Activated CD4-positive, alpha-beta T cell treated with anti-CD3 and anti-CD28 coated beads for 1 hour (primary cell): Measurements from ENCODE around the gene CTDP1.
"Not testable (repeated sequence)": the region's sequence is repeated elsewhere in the genome, so short reads cannot be mapped to it uniquely, and the experiment has no call there.

ENCODE experiments used
- DNase-seq: peaks from one replicate; pipeline ENCODE4 v3.0.0-alpha.2; 2020

Gene CTDP1

DNA sequence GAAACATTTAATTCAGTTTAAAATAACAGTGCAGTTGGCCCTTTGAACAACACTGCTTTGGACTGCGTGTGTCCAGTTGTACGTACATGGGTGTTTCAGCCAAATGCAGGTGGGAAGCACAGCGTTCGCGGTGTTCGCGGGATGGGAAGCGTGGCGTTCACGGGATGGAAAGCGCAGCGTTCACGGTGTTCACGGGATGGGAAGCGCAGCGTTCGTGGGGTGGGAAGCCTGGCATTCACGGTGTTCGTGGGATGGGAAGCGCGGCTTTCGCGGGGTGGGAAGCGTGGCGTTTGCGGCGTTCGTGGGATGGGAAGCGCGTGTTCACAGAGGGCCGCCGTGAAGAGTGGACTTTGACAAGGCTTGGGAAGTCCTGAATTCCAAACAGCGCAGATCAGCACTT, 47.6 kb downstream of the CTDP1 start:
- DNase-seq, result no peak

DNA sequence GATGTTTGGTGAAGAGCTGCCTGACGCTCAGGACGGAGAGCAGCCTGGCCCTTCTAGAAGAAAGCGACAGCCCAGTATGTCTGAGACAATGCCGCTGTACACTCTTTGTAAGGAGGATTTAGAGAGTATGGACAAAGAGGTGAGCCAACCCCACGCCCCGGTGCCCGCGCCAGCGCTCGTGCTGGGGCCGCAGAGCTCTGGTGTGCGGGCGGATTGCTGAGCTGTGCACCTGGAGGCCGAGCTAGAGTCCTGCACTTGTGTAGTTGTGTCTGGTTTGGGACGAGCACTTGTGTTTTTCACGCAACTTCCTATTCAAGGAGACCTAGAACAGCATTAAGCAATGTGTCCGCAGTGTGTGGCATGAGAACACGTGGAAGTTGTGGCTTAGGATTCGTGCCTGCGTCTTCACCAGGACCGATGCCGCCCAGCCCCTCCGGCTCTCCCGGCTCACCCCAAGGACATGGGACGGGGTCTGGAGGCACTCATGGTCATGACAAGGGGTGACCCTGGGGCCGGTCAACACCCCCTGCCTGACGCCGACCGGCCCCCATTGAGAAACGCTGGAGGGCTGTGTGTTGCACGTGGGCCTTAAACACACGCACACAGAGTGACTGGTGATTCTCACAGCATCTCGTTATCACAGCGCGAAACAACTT, 49.5 kb downstream of the CTDP1 start:
- no peak for DNase-seq

DNA sequence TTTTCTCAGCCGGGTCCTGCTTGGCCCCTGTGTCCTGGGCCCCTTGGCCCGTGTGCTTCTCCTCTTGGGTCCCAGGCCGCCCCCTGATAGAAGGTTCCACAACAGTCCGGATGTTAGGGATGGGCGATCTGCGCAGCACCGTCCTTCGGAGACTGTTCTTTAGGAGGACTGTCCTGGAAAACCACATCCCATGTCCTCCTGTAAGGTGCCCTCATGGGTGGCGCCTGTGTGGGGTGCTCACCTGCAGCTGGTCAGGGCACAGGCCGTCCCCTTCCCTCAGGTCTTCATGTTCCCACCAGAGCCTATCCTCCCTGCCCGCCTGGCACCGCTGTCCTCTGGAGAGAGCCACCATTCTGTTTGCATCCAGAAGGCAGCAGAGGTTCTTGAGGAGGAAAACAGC, 50.0 kb downstream of the CTDP1 start:
- DNase-seq, result no peak

DNA sequence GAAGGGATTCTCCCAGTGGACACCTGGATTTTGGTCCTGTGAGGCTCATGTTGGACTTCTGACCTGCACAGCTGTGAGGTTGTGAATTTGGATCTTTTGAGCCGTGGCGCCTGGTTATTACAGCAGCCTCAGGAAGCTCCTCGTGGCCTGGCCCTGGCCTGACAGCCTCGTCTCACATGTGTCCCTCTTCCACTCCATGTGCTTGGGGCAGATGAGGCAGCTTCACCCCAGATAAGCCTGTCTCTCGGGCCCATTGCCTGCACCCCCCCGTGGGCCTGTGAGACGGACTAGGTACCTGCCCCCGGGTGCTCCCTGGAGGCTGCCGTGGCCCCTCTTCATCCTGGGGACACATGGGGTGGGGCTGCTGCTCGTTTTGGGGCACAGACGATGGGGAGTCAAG, 51.2 kb downstream of the CTDP1 start:
- no peak for DNase-seq

DNA sequence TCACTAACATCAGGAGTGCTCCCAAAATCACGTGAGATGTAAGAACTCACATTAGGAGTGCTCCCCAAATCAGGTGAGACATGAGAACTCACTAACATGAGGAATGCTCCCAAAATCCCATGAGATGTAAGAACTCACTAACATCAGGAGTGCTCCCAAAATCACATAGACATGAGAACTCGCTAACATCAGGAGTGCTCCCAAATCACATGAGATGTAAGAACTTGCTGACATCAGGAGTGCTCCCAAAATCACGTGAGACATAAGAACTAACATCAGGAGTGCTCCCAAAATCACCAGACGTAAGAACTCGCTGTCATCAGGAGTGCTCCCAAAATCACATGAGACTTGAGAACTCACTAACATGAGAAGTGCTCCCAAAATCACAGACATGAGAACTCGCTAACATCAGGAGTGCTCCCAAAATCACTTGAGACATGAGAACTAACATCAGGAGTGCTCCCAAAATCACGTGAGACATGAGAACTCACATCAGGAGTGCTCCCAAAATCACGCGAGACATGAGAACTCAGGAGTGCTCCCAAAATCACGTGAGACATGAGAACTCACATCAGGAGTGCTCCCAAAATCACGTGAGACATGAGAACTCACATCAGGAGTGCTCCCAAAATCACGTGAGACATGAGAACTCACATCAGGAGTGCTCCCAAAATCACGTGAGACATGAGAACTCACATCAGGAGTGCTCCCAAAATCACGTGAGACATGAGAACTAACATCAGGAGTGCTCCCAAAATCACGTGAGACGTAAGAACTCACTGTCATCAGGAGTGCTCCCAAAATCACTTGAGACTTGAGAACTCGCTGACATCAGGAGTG, 52.5 kb downstream of the CTDP1 start:
- not testable (repeated sequence) for DNase-seq

DNA sequence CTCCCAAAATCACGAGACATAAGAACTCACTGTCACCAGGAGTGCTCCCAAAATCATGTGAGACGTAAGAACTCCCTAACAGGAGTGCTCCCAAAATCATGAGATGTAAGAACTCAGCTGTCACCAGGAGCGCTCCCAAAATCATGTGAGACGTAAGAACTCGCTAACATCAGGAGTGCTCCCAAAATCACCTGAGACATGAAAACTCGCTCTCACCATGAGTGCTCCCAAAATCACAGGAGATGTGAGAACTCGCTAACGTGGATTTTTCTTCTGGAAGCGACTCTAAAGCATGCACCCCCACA, 53.1 kb downstream of the CTDP1 start:
- DNase-seq, result no peak

DNA sequence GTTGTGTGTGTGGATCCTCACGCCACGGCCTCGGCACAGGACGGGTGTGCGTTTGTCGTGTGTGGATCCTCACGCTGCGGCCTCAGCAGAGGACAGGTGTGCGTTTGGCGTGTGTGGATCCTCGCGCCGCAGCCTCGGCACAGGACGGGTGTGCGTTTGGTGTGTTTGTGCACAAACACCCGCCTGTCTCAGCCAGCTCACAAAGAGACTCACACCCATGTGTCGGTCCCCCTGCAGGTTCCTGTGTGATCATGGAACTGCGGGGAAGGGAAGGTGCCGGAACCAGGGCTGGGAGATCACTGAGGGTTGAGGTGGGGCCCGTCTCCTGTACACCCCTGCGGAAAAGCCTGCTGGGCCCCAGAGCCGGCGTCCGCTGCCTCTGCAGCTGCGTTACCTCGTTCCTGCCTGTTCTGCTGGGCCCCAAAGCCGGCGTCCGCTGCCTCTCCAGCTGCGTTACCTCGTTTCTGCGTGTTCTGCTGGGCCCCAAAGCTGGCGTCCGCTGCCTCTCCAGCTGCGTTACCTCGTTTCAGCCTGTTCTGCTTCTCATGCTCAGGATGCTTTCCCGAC, 53.6 kb downstream of the CTDP1 start:
- no peak for DNase-seq

DNA sequence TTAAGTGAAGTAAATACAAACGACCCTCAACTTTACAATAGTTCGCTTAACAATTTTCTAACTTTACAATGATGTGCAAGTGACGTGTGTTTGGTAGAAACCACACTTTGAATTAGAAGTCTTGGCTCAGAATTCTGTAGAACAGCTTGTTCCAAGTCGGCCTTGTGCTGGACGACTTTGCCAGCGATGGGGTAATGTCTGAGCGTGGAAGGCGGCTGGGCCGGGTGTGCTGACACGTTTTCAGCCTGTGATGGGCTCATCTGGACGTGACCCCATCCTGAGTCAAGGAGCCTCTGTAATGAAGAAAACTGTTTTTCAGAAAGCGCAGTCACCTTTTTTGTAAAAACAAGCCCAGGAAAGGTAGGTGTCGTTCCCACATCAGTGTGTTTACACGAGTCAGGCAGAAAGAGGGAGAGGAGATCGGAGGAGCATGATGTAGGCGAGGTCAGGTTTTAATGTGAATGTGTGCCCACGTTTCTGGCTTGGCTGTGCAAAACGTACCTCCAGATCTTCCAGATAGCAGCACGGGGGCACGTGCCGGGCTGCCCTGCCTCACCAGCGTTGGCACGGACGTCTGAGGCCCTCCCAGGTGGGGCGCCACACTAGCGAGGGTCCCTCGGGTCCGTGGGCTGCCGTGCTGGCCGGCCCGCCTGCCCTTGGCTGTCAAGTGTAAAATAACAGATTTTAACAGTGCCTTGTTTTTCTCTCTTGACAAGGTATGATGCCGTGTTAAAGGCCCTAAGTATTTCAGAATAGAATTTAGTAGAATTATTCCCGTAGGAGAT, 54.6 kb downstream of the CTDP1 start:
- no peak for DNase-seq

DNA sequence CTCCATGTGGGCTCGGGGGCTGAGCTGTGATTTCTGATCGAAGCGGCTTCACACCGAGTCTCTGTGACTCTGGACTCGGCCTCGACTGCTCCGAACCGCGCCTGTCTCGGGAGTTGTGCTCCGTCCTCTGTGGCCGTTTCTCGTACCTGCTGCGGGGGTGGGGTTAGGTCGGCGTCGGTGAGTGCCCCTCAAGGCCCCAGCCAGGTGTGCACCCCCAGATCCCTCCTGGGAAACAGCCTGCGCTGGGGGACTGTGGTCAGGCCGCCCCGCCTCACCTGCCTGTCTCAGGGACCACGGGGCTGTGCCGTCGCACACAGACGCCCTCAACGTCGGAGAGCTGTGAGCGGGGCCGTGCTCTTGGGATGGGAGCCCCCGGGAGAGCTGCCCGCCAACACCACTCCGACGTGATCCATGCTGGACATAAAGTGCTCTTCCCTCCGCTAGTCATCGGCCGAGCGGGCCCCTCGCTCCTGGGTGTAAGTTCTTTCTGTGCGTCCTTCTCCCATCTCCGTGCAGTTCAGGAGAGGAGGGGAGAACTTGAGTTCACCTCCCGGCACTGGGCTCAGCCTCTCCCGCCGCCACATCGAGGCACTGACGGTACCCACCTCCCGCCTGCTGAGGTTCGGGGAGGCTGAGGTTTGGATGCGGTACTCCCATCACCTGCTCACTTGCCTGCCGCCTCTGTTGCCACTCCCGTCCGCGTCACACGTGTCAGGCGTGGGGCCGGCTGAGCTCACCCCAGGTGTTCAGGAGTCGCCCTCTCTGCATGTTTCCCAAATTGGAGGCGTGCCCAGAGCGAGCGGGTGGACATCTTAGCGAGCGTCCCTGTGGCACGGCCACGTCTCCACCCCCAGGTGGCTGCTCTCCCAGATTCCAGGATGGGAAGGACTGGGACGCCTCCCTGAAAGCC, 55.7 kb downstream of the CTDP1 start:
- DNase-seq, result no peak

DNA sequence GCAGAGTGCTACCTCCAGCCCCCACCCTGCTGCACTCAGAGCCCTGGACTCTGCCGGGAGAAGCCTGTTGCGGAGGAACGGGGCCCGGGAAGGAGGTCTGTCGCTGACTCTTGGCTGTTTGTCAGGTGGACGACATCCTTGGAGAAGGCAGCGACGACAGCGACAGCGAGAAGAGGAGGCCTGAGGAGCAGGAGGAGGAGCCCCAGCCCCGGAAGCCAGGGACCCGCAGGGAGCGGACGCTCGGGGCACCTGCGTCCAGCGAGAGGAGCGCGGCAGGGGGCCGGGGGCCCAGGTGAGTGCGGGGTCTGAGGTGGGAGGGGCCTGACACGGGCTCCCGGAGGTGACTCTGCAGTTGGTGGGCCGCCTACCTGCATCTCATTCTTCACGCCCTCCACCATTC, 56.6 kb downstream of the CTDP1 start:
- no peak for DNase-seq

DNA sequence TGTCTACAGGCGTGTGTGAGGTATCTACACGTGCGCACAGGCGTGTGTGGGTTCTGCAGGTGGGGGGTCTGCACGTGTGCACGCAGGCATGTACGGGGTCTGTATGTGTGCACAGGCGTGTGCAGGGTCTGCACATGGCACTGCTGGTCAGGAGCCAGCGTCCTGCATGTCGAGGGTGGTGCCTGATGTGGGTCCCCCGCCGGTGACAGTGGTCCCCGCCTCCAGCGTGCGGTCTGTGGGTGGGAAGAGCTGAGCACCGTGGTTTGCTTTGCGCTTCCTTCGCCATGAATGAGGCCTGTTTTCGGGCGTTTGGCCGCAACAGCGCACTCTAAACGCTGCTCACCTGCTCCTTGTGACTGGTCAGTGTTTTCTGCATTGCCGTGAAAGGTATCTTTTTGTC, 57.2 kb downstream of the CTDP1 start:
- no peak for DNase-seq

DNA sequence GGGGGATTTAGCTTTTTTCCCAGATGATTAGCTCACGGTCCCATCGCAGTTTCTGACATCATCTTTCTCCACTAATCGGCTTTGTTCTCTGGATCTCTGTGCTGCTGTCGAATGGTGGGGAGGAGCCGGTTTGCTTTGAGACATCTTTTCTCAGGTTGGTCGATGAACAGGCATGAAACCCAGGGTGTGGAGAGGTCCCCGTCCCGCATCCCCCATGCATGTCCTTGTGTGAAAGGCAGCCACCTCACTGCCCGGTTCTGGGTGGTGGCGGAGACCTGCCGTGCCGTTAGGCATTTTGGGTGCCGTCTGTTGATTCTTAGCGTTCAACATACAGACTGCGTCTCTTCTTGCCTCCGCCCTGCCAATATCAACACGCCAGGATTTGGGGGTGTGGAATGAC, 57.8 kb downstream of the CTDP1 start:
- no peak for DNase-seq

DNA sequence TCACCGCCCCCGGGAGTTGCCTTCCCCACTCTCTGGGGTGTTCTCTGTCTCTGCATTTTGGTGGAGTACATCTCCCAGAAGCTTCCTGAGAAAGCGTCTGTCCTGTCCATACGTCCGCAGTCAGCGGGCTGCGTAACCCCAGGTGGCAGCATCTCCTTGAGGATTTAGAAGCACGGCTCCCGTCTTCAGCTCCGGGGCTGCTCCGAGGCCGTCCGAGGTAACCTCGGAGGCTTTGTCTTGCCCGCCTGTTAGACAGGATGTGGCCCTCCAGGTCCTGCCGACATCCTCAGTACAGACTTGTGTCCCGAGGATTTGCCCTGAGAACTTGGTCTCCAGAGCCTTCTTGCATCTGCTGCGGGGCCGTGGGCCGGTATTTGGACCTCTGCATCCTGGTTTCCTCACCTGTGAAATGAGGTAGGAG, 58.4 kb downstream of the CTDP1 start:
- DNase-seq, result no peak

DNA sequence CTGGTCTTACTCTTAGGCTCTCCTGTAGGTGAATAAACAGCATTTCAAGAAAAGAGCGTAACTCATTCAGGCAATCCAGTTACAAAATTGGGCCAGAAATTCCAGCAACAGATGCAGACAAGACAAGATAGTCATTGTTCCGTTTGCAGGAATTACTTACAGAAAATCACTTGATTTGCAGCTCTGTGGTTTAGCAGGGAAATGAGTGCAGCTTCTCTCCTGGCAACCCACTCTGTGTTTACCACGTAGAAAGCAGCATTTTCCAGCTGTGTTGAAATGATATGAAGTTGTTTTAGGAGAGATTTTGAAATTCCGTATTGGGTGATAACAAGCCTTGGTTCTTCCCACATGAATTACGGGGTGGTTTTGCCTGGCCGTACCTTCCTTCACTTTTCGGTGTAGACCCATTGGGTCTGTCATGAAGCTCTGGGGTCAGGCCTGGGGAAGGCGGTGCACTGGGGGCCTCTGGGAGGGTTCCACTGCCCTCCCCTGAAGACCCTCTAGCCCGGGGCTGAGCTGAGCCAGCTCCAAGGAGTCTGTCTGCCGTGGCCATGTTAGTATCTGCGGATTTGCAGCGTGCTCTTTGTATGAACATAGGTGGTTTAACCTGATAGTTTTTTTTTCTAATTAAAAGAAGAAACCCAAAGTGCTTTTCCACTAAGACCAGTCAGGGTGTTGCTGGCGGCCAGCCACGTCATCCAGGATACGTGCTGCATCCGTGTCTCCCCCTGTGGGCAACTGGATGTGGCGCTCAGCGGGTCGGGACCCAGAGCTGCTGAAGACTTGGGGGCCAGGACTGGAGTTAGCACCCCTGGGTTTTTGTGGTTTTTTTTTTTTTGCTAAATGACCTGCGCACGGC, 59.2 kb downstream of the CTDP1 start:
- no peak for DNase-seq

DNA sequence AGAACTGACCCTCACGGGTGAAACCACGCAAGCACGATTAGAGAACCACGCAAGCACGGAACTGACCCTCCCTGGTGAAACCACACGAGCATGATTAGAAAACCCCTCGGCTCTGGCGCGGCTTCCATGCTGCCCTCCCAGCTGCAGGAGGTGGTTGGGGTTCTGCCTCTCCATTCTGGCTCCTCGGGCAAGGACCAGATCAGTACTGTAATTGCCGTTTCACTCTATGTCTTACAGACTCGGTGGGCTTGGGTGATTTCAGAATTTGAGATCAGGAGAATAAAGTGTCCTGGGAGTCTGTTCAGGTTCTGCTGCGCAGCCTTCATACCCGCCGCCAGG, 59.8 kb downstream of the CTDP1 start:
- no peak for DNase-seq

DNA sequence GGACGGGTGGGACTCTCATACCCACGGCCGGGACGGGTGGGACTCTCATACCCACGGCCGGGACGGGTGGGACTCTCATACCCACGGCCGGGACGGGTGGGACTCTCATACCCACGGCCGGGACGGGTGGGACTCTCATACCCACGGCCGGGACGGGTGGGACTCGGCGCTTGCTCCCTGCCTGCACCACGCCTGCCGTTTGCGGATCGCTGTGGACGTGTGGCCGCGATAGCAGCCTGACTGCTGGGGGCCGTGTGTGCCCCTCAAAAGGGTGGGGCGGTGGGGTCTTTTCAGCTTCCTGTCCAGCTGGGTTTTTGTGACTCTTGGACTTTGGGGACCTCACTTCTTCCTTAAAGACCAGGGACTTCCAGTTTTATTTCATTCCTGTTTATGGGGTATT, 60.4 kb downstream of the CTDP1 start:
- not testable (repeated sequence) for DNase-seq

DNA sequence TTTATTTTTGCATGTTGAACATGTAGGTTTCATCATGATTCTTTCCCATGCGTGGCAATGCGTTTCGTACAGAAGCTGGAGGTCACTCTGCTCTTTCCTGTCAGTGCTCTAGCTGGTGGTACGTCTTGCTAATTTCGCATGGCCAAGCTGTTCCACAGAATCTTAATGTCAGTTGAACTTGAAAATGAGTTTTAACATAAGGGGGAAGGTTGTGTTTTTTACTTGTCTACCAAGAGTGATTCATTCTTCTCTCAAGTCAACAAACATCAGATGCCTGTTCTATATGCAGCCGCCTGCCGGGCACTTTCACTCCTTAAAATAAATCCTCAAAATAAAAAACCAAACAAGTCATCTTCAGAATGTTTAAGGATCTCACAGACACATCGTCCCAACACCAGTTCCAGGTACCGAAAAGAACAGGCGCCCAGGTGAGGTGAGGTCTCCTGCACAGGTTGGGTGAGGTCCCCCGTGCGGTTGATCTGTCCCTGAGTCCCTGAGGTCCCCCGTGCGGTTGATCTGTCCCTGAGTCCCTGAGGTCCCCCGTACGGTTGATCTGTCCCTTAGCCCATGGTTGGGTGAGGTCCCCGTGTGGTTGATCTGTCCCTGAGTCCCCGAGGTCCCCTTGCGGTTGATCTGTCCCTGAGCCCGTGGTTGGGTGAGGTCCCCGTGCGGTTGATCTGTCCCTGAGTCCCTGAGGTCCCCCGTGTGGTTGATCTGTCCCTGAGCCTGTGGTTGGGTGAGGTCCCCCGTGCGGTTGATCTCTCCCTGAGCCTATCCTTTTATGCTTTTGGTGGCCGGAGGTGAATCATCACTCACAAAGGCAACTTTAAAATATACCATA, 61.1 kb downstream of the CTDP1 start:
- no peak for DNase-seq

DNA sequence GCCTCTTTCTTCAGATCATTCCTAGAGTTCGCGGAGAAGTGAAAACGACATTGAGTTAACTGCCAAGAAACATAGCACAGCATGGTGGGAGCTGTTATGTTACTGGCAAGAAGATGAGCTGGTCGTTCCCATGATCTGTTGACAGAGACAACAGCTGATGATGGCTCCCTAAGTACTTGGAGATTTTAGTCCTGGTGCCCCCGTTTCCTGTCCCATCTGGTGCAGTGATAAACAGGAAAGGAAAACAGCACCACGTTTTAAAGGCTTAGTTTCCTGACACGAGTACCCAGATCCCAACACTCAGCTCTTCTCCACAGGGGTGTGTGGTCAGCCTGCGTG, 61.7 kb downstream of the CTDP1 start:
- no peak for DNase-seq

DNA sequence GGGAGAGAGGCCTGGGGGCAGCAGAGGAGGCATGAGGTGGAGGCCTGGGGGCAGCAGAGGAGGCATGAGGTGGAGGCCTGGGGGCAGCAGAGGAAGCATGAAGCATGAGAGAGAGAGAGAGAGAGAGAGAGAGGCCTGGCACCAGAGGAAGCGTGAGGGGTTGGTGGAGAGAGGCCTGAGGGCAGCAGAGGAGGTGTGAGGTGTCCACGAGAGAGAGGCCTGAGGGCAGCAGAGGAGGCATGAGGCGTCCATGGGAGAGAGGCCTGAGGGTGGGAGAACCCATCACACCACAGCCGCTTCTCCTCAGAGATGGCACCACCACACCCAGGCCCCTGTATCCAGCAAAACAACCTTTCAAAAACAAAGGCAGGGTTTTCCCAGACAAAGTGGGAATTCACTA, 62.5 kb downstream of the CTDP1 start:
- DNase-seq, result no peak

DNA sequence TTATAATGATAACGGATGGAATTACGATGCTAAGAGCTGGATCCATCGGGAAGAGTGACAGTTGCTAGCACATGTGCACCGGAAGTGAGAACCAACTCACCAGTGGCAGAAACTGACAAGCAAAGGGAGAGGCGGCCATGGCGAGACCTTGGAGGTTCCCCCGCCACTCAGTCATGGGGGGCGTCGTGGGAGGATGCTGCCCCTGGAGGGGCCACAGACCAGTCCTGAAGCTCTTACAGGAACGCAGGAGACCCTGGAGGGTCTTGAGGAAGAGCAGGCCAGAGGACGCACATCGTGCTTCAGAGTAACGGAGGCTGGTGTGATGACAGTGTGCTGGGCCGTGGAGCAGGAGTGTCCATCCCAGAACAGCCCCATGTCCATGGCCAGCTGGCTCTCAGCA, 65.0 kb downstream of the CTDP1 start:
- no peak for DNase-seq

DNA sequence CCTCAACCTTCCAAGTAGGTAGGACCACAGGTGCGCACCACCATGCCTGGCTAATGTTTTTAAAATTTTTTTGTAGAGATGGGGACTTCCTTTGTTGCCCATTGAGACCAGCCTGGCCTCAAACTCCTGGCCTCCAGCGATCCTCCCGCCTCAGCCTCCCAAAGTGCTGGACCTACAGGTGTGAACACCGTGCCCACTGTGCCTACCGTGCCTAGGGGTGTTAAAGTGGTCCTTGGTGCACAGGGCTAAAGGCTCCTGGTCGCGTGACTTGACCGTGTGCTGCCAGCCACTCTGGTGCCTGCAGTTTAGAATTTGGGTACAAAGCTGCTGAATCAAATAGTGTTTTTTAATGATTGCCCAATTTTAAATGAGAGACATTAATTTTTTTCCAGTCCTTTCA, 67.1 kb downstream of the CTDP1 start:
- no peak for DNase-seq
